ENCODE results near the gene ADCY7. TPM values are rescaled to one million over a fixed set of nuclear protein-coding genes. Genes with fewer than 3 reads are reported as not detected.

The ADCY7 gene
- total RNA-seq, 1 experiment from 2014 or later = 1.7 TPM

DNA sequence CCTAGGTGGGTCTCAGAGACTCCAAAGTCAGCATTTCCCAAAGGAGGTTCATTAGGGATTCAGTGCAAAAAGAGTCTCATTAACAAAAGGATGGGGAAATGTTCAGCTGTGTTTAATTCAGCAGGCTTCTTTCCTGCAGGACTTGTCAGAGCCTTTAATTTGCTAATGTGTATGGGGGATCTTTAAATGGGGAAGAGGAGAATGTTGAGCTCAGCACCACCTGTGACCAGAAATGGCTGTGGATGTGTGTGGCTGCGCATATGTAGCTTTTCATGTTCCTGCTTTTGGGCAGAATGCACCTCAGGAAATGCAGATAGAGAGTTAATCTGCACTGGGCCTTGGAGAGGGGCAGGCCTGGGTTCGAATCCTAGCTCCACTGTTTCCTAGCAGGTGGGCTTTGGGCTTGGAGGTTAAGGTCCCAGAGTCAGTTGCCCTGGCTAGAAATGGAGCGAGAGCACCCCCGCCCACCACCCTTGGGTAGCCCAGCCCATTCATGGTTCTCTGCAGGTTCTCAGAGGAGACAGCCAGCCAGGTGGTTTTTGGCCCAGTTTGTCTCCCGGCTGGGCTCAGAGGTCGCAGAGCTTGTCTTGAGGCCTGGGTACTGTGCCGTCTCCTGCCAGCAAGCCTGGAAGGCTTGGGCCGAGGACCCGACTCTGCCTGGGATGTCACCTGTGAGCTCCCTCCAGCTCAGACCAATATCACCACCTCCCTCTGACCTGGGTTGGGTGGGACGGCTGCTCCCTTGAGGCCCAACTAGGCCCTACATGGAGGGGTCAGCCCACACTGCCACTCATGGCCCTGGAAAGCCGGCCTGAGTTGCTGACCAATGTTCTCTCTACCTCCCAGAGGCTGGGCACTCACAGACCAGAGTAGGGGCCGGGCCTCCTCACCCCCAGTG, 9.3 kb downstream of the ADCY7 start:
- DNase-seq (ENCODE audit: low spot score) = no peak
- in situ Hi-C loops (cut with HindIII; ENCODE audit: low sequenced_read_pairs) = no loop called here

DNA sequence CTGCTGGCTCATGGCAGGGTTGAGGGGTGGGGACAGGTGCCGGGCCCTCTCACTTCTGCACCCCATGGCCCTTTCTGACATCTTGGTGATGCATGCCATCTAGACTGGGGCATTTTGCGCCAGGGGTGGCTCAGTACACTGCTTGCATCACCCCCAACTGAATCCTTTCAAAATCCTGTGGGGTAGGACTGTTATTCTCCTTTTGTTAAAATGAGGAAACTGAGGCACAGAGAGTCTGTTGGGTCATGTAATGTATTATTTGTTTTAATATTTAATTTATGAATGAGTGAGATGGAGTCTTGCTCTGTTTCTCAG, 9.9 kb downstream of the ADCY7 start:
- DNase-seq (ENCODE audit: low spot score) = no peak
- in situ Hi-C loops (cut with HindIII; ENCODE audit: low sequenced_read_pairs) = no loop called here

DNA sequence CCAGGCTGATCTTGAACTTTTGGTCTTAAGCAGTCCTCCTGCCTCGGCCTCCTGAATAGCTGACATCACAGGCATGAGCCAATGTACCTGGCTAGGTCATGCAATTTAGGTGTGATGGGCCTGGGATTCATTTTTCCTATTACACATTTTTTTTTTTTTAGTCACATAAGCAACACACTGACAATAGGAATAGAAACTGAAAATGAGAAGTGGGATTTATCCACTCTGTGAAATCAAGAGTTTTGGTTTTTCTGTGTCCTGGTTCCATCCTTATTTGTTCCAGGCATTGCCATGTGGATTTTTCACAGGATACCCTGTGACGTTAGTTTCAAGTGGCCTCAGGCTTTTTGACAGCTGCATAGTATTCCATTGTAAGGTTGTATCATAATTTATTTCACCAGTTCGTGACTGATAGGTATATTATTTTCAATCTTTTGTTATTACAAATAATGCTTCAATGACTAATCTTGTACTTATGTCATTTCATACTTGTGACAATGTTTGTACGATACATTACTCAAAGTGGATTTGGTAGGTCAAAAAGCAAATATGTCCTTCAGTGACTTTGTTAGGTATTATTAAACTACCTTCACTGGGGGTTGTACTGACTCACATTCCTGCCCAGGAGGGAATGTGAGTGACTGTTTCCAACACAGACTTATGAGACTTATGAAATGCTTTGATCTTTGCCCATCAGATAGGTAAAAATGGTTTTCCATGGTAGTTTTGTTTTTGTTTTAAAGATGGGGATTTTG, 10.6 kb downstream of the ADCY7 start:
- in situ Hi-C loops (cut with HindIII; ENCODE audit: low sequenced_read_pairs) = no loop called here
- DNase-seq (ENCODE audit: low spot score) = no peak

DNA sequence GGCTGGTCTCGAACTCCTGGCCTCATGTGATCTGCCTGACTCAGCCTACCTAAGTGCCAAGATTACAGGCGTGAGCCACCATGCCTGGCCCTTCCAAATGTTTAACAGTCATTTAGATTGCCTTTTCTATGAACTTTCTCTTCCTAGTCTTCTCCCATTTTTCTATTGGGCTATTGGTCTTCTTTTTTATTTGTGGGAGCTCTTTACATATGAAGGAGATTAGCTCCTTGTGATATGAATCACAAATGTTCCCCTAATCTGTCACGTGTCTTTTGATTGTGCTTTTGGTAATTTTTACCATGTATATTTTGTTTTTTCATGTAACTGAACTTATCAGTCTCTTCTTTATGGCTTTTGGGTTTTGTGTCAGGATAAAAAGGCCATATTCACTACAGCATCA, 11.9 kb downstream of the ADCY7 start:
- in situ Hi-C loops (cut with HindIII; ENCODE audit: low sequenced_read_pairs) = no loop called here
- no peak for DNase-seq (ENCODE audit: low spot score)

DNA sequence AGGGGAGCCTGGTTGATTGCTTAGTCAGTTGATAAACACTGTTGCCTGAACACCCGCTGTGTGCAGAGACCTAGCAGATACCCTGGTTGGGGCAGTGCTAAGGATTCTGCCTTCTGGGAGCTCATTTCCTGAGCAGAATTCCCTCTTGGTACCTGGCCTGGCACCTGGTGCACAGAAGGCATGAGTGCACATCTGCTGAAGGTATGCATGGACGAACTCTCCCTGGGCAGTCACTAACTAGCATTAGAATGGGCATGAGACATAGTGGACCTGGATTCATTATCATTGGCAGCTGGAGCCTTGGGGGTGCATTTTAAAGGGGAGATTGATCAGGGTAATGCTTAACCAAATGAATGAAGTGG, 13.1 kb downstream of the ADCY7 start:
- no peak for DNase-seq (ENCODE audit: low spot score)
- in situ Hi-C loops (cut with HindIII; ENCODE audit: low sequenced_read_pairs) = no loop called here

DNA sequence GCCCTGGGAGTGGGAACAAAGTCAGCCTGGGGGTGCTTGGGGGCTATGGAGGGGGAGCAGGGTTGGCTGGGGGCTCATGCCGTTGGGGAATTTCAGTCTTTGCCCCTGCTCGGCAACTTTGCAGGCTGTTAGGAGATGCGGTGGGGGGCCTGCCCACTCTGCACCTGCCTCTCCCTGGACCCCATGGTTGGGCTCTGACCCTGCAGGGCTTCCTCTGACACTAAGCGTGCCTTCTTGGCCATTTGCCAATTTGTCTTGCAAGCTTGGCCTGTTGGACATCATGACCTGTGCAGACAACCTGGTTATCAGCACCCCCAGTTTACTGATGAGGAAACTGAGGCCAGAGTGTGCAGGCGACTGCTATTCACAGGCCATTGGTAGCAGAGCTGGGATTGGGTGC, 14.6 kb downstream of the ADCY7 start:
- in situ Hi-C loops (cut with HindIII; ENCODE audit: low sequenced_read_pairs) = no loop called here
- DNase-seq (ENCODE audit: low spot score) = no peak

DNA sequence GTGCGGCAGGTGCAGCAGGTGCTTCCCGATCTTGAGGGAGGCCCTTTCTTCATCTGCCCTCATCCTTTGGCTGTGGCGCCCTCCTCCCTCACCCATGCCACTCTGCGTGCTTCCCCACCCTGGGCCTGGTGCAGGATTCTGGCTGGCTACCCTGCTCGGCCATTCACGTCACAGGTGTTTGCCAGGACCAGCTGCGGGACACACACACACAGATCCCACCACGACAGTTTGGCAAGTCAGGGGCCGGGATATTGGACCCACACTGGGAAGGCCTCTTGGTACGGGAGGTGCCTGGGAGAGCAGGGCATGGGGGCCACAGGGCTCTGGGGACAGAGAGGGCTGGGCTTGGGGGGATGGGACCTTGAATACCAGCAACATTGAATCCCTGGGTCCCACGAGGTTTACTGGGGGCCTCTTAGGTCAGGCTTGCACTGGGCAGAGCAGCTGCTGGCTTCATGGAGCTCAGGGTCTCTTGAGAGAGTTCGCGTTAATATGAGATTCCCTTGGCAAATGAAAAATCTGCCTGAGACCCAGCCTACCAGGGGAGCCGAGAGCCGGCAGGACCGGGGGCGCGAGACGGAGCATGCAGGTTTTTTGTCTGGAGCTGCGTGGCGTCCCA, 15.1 kb downstream of the ADCY7 start:
- DNase-seq (ENCODE audit: low spot score) = no peak
- in situ Hi-C loops (cut with HindIII; ENCODE audit: low sequenced_read_pairs) = no loop called here

DNA sequence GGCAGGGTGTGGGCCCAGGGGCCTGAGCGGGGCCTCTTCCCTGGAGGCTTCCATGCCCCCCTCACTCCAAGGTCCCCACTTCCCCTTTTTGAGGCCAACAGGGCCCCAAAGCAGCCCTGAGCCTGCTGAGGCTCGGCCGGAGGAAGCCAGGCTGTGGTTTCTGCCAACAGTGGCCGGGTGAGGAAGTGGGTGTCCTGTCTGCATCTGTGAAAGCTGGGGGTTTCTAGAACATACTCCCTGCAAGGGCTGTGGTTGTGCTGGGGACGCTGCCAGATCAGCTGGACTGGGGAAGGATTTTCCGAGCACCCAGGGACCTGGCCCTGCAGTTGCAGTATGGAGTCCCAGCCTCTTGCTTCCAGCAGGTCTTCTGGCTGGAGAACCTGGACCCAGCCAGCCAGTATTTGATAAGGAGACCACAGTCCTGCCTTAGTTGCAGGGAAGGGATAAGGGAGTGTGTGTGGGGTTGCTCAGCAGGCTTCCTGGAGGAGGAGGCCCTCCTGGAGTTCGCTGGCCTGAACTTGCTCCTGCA, 15.7 kb downstream of the ADCY7 start:
- DNase-seq (ENCODE audit: low spot score) = no peak

DNA sequence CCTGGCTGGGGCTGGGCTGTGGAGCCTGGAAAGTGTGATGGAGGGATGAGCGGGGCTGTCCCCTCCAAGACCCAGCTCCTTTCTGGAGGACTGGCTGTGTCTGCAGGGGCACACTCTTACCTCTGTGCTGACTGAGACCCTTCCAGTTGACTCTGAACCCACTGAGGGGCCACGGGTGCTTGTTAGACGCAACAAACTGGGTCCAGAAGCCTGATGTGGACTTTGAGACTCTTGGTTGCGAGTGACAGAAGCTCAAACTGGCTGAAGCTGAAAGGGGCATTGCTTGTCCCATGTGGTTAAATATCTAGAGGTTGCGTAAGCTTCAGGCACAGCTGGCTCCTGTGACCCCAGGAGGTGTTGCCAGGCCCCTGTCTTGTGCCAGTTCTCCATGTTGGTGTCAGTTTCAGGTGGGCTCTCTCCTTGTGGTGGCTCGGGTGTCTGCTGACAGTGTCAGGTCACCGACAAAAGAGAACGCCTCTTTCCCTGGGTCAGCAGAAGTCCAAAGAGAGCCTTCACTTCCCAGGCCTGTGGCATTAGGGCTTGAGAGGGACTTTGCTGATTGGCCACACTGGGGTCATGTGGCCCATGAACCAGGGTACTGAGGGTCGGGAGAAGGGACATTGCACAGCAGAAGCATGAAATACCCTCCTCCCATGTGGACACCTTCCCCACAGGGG, 16.7 kb downstream of the ADCY7 start:
- in situ Hi-C loops (cut with HindIII; ENCODE audit: low sequenced_read_pairs) = no loop called here
- DNase-seq (ENCODE audit: low spot score) = no peak

More for the DNA sequence above, 15.7 kb downstream of the ADCY7 start:
- in situ Hi-C loops (cut with HindIII; ENCODE audit: low sequenced_read_pairs) = no loop called here

DNA sequence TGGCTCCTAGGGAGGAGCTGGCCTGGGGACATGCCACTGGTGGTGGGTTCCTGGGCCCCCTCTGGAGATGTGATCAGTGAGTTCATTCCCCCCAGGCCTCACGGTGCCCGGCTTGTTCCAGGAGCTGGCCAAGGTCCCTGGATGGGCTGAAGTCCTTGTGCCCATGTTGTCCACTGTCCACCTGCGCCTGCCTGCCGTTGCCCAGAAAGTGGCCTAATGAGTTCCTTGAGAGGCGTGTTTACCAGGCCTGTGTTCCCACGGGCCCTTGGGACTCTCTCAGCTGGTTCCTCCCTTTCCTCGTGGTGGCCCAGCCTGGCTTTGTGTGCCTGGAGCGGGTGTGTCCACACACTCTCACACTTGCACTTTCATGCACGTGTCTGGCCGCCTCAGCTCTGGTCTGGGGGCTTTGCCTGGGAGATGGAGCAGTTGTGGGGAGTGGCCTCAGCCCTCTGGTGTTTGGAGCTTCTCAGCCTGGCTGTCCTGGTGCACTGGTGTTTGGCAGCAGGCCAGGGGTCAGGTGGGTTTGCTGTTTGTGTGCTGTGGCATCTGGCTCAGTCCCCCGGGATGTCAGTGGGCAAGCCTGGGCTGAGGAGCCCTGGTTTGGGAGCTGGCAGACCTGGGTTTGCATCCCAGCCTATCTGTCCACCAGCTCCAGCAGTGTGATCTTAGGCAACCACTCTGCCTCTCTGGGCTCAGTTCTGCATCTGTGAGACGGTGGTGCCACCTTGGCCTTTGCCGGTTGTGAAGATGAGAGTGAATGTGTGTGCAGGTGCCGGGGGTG, 18.0 kb downstream of the ADCY7 start:
- no peak for DNase-seq (ENCODE audit: low spot score)
- in situ Hi-C loops (cut with HindIII; ENCODE audit: low sequenced_read_pairs) = no loop called here

DNA sequence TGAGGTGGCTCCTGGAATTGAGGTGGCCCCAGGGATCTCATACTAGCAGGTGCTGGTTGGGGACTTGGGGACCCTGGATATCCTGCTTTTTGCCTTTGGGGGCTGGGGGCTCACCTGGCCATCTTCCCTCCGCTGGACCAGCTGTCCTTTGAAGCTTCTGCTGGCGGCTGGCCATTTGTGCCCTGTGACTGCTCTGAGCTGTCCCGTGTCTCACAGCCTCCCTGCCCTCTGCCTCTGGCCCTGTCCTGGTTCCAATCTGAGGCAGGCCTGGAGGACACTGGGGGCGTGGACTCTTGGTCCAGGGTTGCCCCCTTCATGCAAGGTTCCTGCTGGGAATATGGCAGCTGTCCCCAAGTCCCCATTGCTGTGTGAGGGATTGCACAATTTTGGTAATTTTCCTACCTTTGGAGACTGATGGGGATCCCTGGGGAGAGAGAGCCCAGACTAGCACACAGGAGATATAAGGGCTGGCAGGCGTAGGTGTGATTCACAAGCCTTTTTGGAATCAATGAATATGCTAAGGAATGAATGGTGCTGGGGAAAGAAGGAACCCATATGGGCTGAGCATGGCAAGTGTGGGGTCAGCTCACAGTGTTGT, 19.2 kb downstream of the ADCY7 start:
- no peak for DNase-seq (ENCODE audit: low spot score)
- in situ Hi-C loops (cut with HindIII; ENCODE audit: low sequenced_read_pairs) = no loop called here

DNA sequence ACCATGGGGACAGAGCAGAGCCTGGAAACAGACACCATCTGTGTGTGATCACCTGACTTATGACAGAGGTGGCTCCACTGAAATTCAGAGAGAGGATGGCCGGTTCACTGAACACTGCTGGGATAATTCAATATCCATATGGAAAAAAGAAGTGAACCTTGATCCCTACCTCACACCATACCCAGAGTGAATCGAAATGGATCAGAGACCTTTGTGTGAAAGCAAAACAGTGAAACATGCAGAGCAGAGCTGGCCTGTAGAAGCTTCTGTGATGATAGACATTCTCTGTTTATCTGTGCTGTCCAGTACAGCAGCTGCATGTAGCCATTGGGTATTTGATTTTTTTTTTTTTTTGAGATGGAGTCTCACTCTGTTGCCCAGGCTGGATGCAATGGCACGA, 20.3 kb downstream of the ADCY7 start:
- DNase-seq (ENCODE audit: low spot score) = no peak
- in situ Hi-C loops (cut with HindIII; ENCODE audit: low sequenced_read_pairs) = no loop called here

DNA sequence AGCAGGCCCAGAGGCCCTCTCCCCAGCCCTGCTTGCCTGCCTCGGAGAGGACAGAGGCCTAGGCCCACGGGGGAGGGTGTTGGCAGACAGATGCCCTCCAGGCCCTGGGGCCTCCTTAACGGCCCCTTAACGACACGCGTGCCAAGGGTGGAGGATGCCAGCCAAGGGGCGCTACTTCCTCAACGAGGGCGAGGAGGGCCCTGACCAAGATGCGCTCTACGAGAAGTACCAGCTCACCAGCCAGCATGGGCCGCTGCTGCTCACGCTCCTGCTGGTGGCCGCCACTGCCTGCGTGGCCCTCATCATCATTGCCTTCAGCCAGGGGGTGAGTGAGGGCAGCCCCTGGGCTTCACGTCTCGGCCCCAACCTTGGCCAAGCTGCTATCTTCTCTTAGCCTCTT, 21.7 kb downstream of the ADCY7 start:
- in situ Hi-C loops (cut with HindIII; ENCODE audit: low sequenced_read_pairs) = no loop called here
- no peak for DNase-seq (ENCODE audit: low spot score)

DNA sequence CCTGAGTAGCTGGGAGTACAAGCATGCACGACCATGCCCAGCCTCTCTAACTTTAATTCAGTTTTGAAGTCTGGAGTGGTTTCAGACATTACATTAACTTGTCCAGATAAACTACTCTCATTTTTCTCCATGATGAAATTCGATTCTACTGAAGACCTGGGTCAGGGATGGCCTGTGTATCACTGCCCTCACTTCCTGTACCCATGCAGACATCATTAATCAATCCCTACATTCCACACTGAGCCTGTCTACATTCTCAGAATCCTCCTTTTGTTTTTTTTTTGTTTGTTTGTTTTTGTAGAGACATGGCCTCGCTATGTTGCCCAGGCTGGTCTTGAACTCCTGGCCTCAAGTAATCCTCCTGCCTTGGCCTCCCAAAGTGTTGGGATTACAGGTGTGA, 22.6 kb downstream of the ADCY7 start:
- in situ Hi-C loops (cut with HindIII; ENCODE audit: low sequenced_read_pairs) = no loop called here
- no peak for DNase-seq (ENCODE audit: low spot score)

DNA sequence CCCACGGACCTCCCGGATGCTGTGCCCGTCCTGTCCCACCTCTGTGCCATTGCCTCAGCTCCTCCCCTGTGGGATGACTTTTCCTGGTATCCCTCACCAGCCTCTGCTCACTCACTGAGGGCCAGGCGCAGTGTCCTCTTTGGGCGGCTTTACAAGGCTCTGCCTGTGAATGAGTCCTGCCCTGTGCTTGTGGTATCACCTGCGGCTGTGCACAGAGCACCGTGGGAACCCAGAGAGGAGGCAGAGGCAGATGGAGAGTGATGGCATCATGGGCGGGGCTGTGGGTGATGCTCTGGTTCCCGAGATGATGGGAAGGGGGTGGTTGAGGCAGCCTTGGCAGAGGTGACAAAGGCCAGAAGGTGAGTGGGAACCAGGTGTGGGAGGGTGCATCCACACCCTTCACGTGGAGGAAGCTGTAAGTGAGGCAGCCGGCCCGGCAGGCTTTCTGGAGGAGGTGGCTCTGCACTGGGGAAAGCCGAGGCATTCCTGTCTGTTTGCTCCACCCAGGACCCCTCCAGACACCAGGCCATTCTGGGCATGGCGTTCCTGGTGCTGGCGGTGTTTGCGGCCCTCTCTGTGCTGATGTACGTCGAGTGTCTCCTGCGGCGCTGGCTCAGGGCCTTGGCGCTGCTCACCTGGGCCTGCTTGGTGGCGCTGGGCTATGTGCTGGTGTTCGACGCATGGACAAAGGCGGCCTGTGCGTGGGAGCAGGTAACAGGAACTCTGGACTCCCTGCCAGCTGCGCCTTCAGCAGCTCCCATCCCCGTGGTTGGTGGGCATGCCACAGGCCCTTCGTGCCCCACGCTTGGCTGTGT, 23.8 kb downstream of the ADCY7 start:
- in situ Hi-C loops (cut with HindIII; ENCODE audit: low sequenced_read_pairs) = no loop called here
- no peak for DNase-seq (ENCODE audit: low spot score)

DNA sequence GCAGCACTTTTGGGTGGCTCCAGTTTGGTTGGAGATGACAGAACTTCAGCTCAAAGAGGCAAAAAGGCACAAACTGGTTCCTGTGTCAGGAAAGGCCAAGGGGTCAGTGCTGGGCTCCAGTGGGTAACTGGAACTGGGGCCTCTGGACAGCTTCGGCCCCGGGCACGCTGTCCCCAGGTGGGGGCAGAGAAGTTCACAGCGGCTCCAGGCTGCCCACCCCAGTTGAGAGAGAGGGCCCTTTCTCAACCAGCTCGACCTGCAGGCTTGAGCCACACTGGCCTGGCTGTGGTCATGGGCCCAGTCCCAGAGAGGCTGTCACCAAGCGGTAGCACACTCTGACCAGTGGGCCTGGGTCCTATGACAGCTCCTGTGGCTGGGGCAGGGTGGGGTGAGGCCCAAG, 24.5 kb downstream of the ADCY7 start:
- DNase-seq (ENCODE audit: low spot score) = no peak
- in situ Hi-C loops (cut with HindIII; ENCODE audit: low sequenced_read_pairs) = no loop called here

DNA sequence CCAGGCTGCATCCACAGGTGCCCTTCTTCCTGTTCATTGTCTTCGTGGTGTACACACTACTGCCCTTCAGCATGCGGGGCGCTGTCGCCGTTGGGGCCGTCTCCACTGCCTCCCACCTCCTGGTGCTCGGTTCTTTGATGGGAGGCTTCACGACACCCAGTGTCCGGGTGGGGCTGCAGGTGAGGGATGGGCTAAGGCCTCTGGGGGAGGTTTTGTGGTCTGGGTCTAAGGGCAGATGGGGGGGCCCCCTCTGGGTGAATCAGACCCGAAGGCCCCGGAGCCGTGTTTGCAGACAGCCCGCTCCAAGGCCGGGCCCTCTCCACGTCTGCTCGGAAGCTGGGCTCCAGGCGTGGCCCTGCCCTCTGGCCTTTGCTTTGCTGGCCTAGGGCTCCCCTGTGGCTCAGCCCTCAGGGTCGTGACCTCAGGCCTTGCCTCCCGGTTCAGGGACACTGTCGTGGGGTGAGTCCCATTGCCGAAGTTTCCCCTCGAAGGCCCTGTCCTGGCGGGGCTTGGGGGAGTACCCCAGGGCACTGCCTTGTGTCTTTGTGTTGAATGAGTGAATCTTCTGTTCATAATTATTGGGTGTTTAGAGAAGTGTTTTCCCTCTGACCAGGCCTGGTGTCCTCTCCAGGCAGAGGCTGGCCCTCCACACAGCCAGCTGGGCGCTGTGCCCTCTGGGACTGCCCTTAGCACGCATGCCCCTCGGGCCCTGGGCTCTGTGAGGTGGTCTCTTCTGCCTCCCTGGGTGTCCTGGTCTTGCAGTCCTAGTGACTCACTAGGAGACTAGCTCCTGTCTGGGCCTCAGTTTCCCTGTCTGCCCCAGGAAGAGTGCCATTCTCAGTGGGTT, 25.6 kb downstream of the ADCY7 start:
- DNase-seq (ENCODE audit: low spot score) = no peak
- in situ Hi-C loops (cut with HindIII; ENCODE audit: low sequenced_read_pairs) = no loop called here
